Transverse colon (tissue), 4 donors: ENCODE measurements around the gene SDK2. TPM values are rescaled to one million over a fixed set of nuclear protein-coding genes. Genes with fewer than 3 reads are reported as not detected.

Experiments used
- DNase-seq: peaks from one replicate; pipeline ENCODE4 v3.0.0-alpha.2; 2019
- H3K27ac ChIP-seq, 4 donors: fragments of 200-600 bp; sonication (generic); 2 replicates each; pipeline ENCODE4 v1.5.1; 2016 to 2018; ENCODE audit warnings: inconsistent platforms in 4 of 4
- H3K27me3 ChIP-seq: fragments of 200-600 bp; sonication (generic); 2 replicates; pipeline ENCODE4 v1.5.1; 2017; ENCODE audit warnings: inconsistent platforms
- H3K36me3 ChIP-seq, 4 donors: fragments of 200-600 bp; sonication (generic); 2 replicates each; pipeline ENCODE4 v1.5.1; 2017 to 2019; ENCODE audit warnings: inconsistent platforms in 4 of 4
- H3K4me1 ChIP-seq, 4 donors: fragments of 200-600 bp; sonication (generic); 2 replicates each; pipeline ENCODE4 v1.5.1; 2017 to 2020; ENCODE audit warnings: inconsistent platforms in 4 of 4
- H3K4me3 ChIP-seq, 4 donors: fragments of 200-600 bp; sonication (generic); 1 replicate in 1 of 4; 2 replicates in 3 of 4; pipeline versions ENCODE4 v1.5.1 to v1.6.1; 2017 to 2019; ENCODE audit warnings: inconsistent platforms in 4 of 4
- H3K9me3 ChIP-seq, 2 donors: fragments of 200-600 bp; sonication (generic); 2 replicates each; pipeline ENCODE4 v1.5.1; 2017 to 2019; ENCODE audit warnings: inconsistent platforms in 2 of 2
- EP300 ChIP-seq: sonication (generic); formaldehyde crosslinking; IDR thresholded peaks from one replicate; pipeline ENCODE4 v1.6.1; 2017; ENCODE audit warnings: antibody characterized with exemption, low read depth
- POLR2A ChIP-seq: fragments of 450-650 bp; IDR thresholded peaks from one replicate; pipeline ENCODE4 v1.6.1; 2016; ENCODE audit warnings: antibody characterized with exemption, mild to moderate bottlenecking, moderate library complexity
- POLR2AphosphoS5 ChIP-seq, 3 donors: sonication (generic); formaldehyde crosslinking; IDR thresholded peaks; one replicate each; pipeline ENCODE4 v1.6.1; 2016; ENCODE audit warnings: antibody characterized with exemption in 3 of 3
- WGBS, 2 donors: methylation state at CpG; one replicate each; pipeline ENCODE4 v1.1.5; 2018; ENCODE audit warnings: low coverage in 1 of 2; 5-methylcytosine and 5-hydroxymethylcytosine counted together
- in situ Hi-C, 4 donors: fragments of 200-750 bp; cut with MboI; loops; one replicate each; pipeline versions ENCODE4 v1.15.0 to v1.15.1; 2017; ENCODE audit warnings: low sequenced_read_pairs in 3 of 4, low pct_ligation_motif_present in 1 of 4, low pct_unique_long_range_greater_than_20kb in 1 of 4
- intact Hi-C: fragments of 100-400 bp; cut with DNase I; formaldehyde crosslinking; loops from one replicate; pipeline ENCODE4 v1.15.1; 2023; ENCODE audit warnings: low total_unique reads
- total RNA-seq, 4 donors: library from RNA; depleted of rRNA; stranded (reverse); fragments of >200 nt; gene quantifications; one replicate each; pipeline ENCODE4 v1.1.0, GENCODE V29; 2016
- TF ChIP-seq, protein P1 (sequence below), 5 experiments: fragments of 200-600 bp in 3 of 5; fragments of 450-650 bp in 2 of 5; sonication (generic) in 3 of 5; IDR thresholded peaks; 1 replicate in 2 of 5; 2 replicates in 3 of 5; pipeline ENCODE4 v1.5.1; 2016 to 2017; ENCODE audit warnings: antibody characterized with exemption in 5 of 5, inconsistent platforms in 3 of 5, mild to moderate bottlenecking in 2 of 5, moderate library complexity in 1 of 5

Gene SDK2
- total RNA-seq, 4 donors from 2014 or later, result 2.6 to 9.8 (median 3.4) TPM

DNA sequence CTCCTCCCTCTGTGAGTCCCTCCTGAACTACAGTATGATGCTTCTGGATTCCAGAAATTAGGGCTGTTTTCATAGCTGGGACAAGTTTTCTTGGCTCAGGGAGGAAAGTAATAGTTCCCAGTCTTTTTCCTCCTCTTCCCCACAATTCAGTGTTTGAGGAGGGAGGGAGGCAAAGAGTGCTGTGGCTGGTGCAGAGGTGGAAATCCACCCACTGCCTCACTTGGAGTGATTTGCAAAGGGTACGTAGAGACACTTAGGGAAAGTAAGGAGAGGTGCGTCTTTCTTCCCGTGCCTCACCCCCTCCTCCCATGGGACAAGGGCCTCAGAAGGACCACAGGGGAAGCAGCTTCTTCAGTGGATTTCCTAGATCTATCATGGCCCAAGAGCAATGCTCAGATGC, 21.9 kb downstream of the SDK2 start:
- in situ Hi-C loops, result no loop called here
- intact Hi-C loops, result no loop called here
- Histone ChIP-seq H3K4me3 (no peak overlapping the region), H3K36me3 (no peaks in the 10 kb centered on the region), H3K9me3 (no peaks in the 10 kb centered on the region), H3K27ac (no peak overlapping the region), H3K4me1 (no peaks in the 10 kb centered on the region), H3K27me3 (no peaks in the 10 kb centered on the region)
- 90% methylated on average over 3 of the region's 3 CpGs; no CpG with 5 or more reads in 1 of the 2 donors for WGBS, 2 donors
- DNase-seq, result no peak
- TF ChIP-seq POLR2AphosphoS5 (IDR thresholded peaks at IDR 0.05) (no peak), EP300 (no peak), POLR2A (no peak)
- TF ChIP-seq, protein P1, sequence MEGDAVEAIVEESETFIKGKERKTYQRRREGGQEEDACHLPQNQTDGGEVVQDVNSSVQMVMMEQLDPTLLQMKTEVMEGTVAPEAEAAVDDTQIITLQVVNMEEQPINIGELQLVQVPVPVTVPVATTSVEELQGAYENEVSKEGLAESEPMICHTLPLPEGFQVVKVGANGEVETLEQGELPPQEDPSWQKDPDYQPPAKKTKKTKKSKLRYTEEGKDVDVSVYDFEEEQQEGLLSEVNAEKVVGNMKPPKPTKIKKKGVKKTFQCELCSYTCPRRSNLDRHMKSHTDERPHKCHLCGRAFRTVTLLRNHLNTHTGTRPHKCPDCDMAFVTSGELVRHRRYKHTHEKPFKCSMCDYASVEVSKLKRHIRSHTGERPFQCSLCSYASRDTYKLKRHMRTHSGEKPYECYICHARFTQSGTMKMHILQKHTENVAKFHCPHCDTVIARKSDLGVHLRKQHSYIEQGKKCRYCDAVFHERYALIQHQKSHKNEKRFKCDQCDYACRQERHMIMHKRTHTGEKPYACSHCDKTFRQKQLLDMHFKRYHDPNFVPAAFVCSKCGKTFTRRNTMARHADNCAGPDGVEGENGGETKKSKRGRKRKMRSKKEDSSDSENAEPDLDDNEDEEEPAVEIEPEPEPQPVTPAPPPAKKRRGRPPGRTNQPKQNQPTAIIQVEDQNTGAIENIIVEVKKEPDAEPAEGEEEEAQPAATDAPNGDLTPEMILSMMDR (IDR thresholded peaks at IDR 0.05), result no peak

DNA sequence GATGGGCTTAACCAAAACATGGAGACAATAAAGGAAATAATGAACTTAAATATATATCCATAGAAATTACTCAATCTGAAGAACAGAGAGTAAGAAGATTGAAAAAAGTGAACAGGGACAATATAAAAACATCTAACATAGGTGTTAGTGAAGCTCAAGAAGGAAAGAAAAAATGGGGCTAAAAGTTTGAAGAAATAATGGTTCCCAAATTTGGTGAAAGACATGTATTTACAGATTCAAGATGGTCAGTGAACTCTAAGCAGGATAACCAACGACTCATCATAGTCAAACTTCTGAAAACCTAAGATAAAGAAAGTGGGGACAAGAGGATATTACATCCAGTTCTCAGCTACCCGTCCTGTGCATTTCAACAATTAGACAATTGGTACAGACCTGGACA, 22.6 kb downstream of the SDK2 start:
- Histone ChIP-seq H3K4me3 (no peak overlapping the region), H3K27ac (no peak overlapping the region), H3K9me3 (no peaks in the 10 kb centered on the region), H3K27me3 (no peaks in the 10 kb centered on the region), H3K36me3 (no peaks in the 10 kb centered on the region), H3K4me1 (no peaks in the 10 kb centered on the region)
- intact Hi-C loops (no loop called here), in situ Hi-C loops (no loop called here)
- no peak for DNase-seq
- WGBS, 2 donors, result 76 to 80% methylated on average over 2 of the region's 2 CpGs
- TF ChIP-seq EP300 (no peak), POLR2A (no peak), POLR2AphosphoS5 (IDR thresholded peaks at IDR 0.05) (no peak)
- TF ChIP-seq, protein P1 (IDR thresholded peaks at IDR 0.05), result no peak

DNA sequence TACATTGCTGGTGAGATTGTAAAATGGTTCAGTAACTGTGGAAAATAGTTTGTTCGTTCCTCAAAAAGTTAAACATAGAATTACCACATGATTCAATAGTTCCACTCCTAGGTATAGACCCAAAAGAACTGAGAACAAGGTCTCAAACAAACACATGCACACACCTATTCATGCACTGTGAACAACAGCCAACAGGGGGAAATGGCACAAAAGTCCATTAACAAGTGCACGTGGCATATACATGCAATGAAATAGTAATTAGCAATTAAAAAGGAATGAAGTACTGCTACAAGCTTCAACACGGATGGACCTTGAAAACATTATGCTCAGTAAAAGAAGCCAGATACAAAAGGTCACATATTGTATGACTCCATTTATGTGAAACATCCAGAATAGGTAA, 23.8 kb downstream of the SDK2 start:
- intact Hi-C loops, result no loop called here
- Histone ChIP-seq H3K9me3 (no peaks in the 10 kb centered on the region), H3K27me3 (no peaks in the 10 kb centered on the region), H3K36me3 (no peaks in the 10 kb centered on the region), H3K4me3 (no peak overlapping the region), H3K4me1 (no peaks in the 10 kb centered on the region), H3K27ac (no peak overlapping the region)
- 64 to 70% methylated on average over 3 of the region's 3 CpGs for WGBS, 2 donors
- no peak for TF ChIP-seq POLR2AphosphoS5 (IDR thresholded peaks at IDR 0.05)
- TF ChIP-seq, protein P1 (IDR thresholded peaks at IDR 0.05), result no peak
- TF ChIP-seq POLR2A, result no peak
- no peak for TF ChIP-seq EP300
- in situ Hi-C loops, result no loop called here
- DNase-seq, result no peak

DNA sequence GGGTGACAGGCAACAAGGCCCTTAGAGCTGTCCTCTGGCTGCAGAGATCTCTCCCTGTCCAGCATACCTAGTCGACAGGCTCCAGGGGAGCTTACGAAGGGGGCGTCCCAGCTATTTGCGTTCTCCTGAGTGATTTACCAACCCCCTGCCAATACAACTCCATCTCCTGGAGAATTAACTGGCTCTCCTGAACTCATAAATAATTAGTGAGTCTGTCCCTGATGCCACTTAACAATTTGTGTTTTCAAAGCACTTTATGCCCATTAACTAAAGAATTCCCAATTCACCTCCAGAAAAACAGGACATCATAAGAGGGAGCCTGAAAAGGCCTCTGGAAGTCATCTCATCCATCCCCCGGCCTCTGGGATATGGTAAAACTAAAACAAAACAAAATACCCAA, 26.7 kb downstream of the SDK2 start:
- in situ Hi-C loops, result no loop called here
- WGBS, 2 donors, result 93 to 100% methylated on average over 4 to 5 of the region's 5 CpGs
- DNase-seq, result no peak
- TF ChIP-seq POLR2A (no peak), EP300 (no peak), POLR2AphosphoS5 (IDR thresholded peaks at IDR 0.05) (no peak)
- TF ChIP-seq, protein P1 (IDR thresholded peaks at IDR 0.05), result no peak
- Histone ChIP-seq H3K27ac (no peak overlapping the region), H3K27me3 (no peaks in the 10 kb centered on the region), H3K4me1 (no peaks in the 10 kb centered on the region), H3K9me3 (no peaks in the 10 kb centered on the region), H3K4me3 (no peak overlapping the region), H3K36me3 (no peaks in the 10 kb centered on the region)
- intact Hi-C loops, result no loop called here
